Esophagus (tissue), 2 donors: ENCODE results near the gene RARB. TPM values are rescaled to one million over a fixed set of nuclear protein-coding genes. Genes with fewer than 3 reads are reported as not detected.

ENCODE experiments used
- H3K27ac ChIP-seq, 2 donors: one replicate each; pipeline ENCODE4 v1.5.1; 2013; ENCODE audit warnings: low read depth in 2 of 2, mild to moderate bottlenecking in 2 of 2, inconsistent platforms in 1 of 2, low read length in 1 of 2, moderate library complexity in 1 of 2
- H3K27me3 ChIP-seq, 2 donors: one replicate each; pipeline ENCODE4 v1.6.1; 2013; ENCODE audit warnings: low read length in 2 of 2, control low read depth in 1 of 2, mild to moderate bottlenecking in 1 of 2; ENCODE audit not compliant: insufficient read depth in 2 of 2, control insufficient read depth in 1 of 2
- H3K36me3 ChIP-seq, 2 donors: one replicate each; pipeline ENCODE4 v1.6.1; 2013; ENCODE audit warnings: low read length in 1 of 2; ENCODE audit not compliant: control insufficient read depth in 2 of 2, insufficient read depth in 2 of 2
- H3K4me1 ChIP-seq, 2 donors: one replicate each; pipeline ENCODE4 v1.6.1; 2013; ENCODE audit warnings: low read length in 1 of 2; ENCODE audit not compliant: control insufficient read depth in 2 of 2, insufficient read depth in 2 of 2
- H3K4me3 ChIP-seq, 2 donors: one replicate each; pipeline ENCODE4 v1.5.1; 2013; ENCODE audit warnings: low read length in 2 of 2, mild to moderate bottlenecking in 2 of 2, low read depth in 1 of 2, moderate library complexity in 1 of 2
- H3K9me3 ChIP-seq, 2 donors: one replicate each; pipeline ENCODE4 v1.6.1; 2013; ENCODE audit warnings: mild to moderate bottlenecking in 2 of 2, low read depth in 1 of 2, low read length in 1 of 2, moderate library complexity in 1 of 2; ENCODE audit not compliant: control insufficient read depth in 2 of 2, insufficient read depth in 1 of 2
- WGBS, 2 donors: extraction: QIAGEN DNeasy Blood & Tissue Kit; methylation state at CpG; one replicate each; pipeline ENCODE4 v1.1.7; 2013; 5-methylcytosine and 5-hydroxymethylcytosine counted together
- polyA plus RNA-seq, 2 donors: library from polyadenylated mRNA; stranded (reverse); fragments of 200-250 nt; gene quantifications; one replicate each; pipeline ENCODE4 v1.2.3, GENCODE V29; 2013
- donor health status: healthy with polysubstance abuse.
- donor health status: Bipolar disorder and iron deficiency.

Gene RARB
- polyA plus RNA-seq, 2 donors = 1.6 to 2.2 TPM

GRCh38 chr3:25527336-25527735 lies 99.3 kb downstream of the RARB start:
- no peaks in the 10 kb centered on the region for H3K4me1 ChIP-seq
- 69 to 77% methylated on average over 3 of the region's 3 CpGs for WGBS, 2 donors
- H3K4me3 ChIP-seq = no peak overlapping the region
- no peaks in the 10 kb centered on the region for H3K36me3 ChIP-seq
- H3K27me3 ChIP-seq = no peaks in the 10 kb centered on the region
- peak overlapping the region in 1 of 2 donors; percentile 2 for H3K27ac ChIP-seq
- no peaks in the 10 kb centered on the region for H3K9me3 ChIP-seq

GRCh38 chr3:25527801-25528200 lies 99.7 kb downstream of the RARB start:
- no peaks in the 10 kb centered on the region for H3K4me1 ChIP-seq
- no peak overlapping the region for H3K4me3 ChIP-seq
- H3K27me3 ChIP-seq = no peaks in the 10 kb centered on the region
- H3K9me3 ChIP-seq = peaks cover 0 to 2% of the 10 kb centered on the region in 2 donors
- H3K36me3 ChIP-seq = no peaks in the 10 kb centered on the region
- no peak overlapping the region for H3K27ac ChIP-seq
- WGBS, 2 donors = 30 to 49% methylated on average over 4 of the region's 4 CpGs

- H3K27ac ChIP-seq = no peak overlapping the region
- no peaks in the 10 kb centered on the region for H3K4me1 ChIP-seq
- no peak overlapping the region for H3K4me3 ChIP-seq
- no peaks in the 10 kb centered on the region for H3K27me3 ChIP-seq
- no peaks in the 10 kb centered on the region for H3K36me3 ChIP-seq
- peaks cover 0 to 3% of the 10 kb centered on the region in 2 donors for H3K9me3 ChIP-seq
These were observed 103.9 kb downstream of the RARB start for GRCh38 chr3:25531971-25532370.

GRCh38 chr3:25532431-25533162 lies 104.5 kb downstream of the RARB start:
- Histone ChIP-seq H3K36me3 (no peaks in the 10 kb centered on the region), H3K4me3 (no peak overlapping the region), H3K4me1 (no peaks in the 10 kb centered on the region), H3K9me3 (peaks cover 0 to 3% of the 10 kb centered on the region in 2 donors), H3K27me3 (no peaks in the 10 kb centered on the region), H3K27ac (no peak overlapping the region)
- 85 to 86% methylated on average over 3 of the region's 3 CpGs for WGBS, 2 donors

GRCh38 chr3:25533399-25533798 lies 105.3 kb downstream of the RARB start:
- Histone ChIP-seq H3K4me1 (no peaks in the 10 kb centered on the region), H3K27ac (no peak overlapping the region)

GRCh38 chr3:25534007-25534406 lies 105.9 kb downstream of the RARB start:
- Histone ChIP-seq H3K36me3 (no peaks in the 10 kb centered on the region), H3K27ac (no peak overlapping the region), H3K9me3 (peaks cover 0 to 3% of the 10 kb centered on the region in 2 donors), H3K4me1 (no peaks in the 10 kb centered on the region), H3K4me3 (no peak overlapping the region), H3K27me3 (no peaks in the 10 kb centered on the region)
- 60 to 66% methylated on average over 1 of the region's 1 CpG for WGBS, 2 donors

More at GRCh38 chr3:25533399-25533798, 105.3 kb downstream of the RARB start:
- Histone ChIP-seq H3K36me3 (no peaks in the 10 kb centered on the region), H3K9me3 (peaks cover 0 to 3% of the 10 kb centered on the region in 2 donors), H3K27me3 (no peaks in the 10 kb centered on the region), H3K4me3 (no peak overlapping the region)
- 46 to 55% methylated on average over 2 of the region's 2 CpGs for WGBS, 2 donors

- 79 to 83% methylated on average over 7 of the region's 7 CpGs for WGBS, 2 donors
These were observed 108.7 kb downstream of the RARB start for GRCh38 chr3:25536521-25537391.

GRCh38 chr3:25537516-25537915 lies 109.5 kb downstream of the RARB start:
- Histone ChIP-seq H3K4me3 (no peak overlapping the region), H3K36me3 (no peaks in the 10 kb centered on the region), H3K27ac (no peak overlapping the region), H3K9me3 (peaks cover 0 to 3% of the 10 kb centered on the region in 2 donors), H3K27me3 (no peaks in the 10 kb centered on the region), H3K4me1 (no peaks in the 10 kb centered on the region)
- WGBS, 2 donors = 79 to 83% methylated on average over 3 of the region's 3 CpGs

More at GRCh38 chr3:25536521-25537391, 108.7 kb downstream of the RARB start:
- Histone ChIP-seq H3K27me3 (no peaks in the 10 kb centered on the region), H3K9me3 (peaks cover 0 to 3% of the 10 kb centered on the region in 2 donors), H3K4me3 (no peak overlapping the region), H3K27ac (no peak overlapping the region), H3K36me3 (no peaks in the 10 kb centered on the region), H3K4me1 (no peaks in the 10 kb centered on the region)

GRCh38 chr3:25540273-25540672 lies 112.2 kb downstream of the RARB start:
- Histone ChIP-seq H3K36me3 (no peaks in the 10 kb centered on the region), H3K9me3 (no peaks in the 10 kb centered on the region), H3K4me1 (no peaks in the 10 kb centered on the region), H3K27ac (no peak overlapping the region), H3K4me3 (no peak overlapping the region), H3K27me3 (no peaks in the 10 kb centered on the region)
- 79 to 84% methylated on average over 5 of the region's 5 CpGs for WGBS, 2 donors
